ENCODE results near the gene ZC2HC1B.
"Not testable (repeated sequence)": the region's sequence is repeated elsewhere in the genome, so short reads cannot be mapped to it uniquely, and the experiment has no call there.

Gene ZC2HC1B

DNA sequence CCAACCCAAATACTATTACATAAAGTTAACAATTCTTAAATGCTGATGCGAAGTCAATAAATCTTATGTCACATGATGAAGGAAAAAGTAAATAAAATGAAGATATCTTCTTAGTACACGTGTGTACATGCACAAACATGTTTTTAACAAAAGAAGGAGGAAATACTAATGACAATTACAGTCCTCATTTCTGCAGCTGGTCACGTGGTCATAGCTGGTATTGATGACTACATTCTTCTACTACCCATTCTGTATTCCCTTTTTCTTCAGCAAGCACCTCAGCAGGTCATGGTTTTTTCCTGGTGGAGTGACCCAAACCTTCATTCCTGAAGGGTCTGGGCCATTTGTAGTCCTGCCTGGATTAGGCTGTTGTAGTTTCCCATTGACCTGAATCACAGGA lies 4.5 kb downstream of the ZC2HC1B start:
- in situ Hi-C loops (cut with MboI; ENCODE audit: low sequenced_read_pairs), result not testable (repeated sequence)

DNA sequence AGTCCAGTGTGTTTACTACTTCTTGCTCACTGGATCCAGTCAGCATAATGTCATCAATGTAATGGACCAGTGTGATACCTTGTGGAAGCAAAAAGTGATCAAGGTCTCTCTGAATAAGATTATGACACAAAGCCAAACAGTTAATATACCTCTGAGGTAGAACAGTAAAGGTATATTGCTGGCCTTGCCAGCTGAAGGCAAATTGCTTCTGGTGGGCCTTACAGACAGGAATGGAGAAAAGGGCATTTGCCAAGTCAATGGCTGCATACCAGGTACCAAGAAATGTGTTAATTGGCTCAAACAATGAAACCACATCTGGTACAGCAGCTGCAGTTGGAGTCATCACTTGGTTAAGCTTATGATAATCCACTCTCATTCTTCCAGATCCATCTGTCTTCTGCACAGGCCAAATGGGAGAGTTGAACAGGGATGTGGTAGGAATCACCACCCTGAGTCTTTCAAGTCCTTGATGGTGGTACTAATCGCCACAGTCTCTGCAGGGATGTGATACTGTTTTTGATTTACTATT lies 7.0 kb downstream of the ZC2HC1B start:
- in situ Hi-C loops (cut with MboI; ENCODE audit: low sequenced_read_pairs), result not testable (repeated sequence)

DNA sequence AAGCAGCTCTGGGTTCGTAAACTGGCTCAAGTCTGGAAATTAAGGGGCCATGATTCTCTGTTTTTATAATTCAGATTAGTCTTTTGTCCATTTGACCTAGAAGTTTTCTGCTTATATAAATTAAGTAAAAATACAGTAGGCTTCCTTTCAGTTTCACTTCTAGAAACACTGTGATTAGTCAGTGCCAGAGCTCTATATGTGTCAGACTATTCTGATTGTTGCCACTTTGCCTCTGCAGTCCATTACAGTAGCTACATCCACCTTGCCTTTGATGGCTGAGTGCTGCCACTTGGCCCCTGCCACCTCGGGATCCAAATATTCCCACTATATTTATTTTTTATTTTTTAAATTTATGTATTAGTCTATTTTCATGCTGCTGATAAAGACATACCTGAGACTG lies 7.9 kb downstream of the ZC2HC1B start:
- in situ Hi-C loops (cut with MboI; ENCODE audit: low sequenced_read_pairs), result no loop called here

DNA sequence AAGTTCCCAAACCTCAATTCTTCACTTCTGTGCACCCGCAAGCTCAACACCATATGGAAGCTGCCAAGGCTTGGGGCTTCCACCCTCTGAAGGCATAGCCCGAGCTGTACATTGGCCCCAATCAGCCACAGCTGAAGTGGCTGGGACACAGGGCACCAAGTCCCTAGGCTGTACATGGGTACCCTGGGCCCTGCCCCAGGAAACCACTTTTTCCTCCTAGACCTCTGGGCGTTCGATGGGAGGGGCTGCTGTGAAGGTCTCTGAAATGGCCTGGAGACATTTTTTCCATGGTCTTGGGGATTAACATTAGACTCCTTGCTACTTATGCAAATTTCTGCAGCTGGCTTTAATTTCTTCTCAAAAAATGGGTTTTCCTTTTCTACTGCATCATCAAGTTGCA lies 9.3 kb downstream of the ZC2HC1B start:
- in situ Hi-C loops (cut with MboI; ENCODE audit: low sequenced_read_pairs), result not testable (repeated sequence)

DNA sequence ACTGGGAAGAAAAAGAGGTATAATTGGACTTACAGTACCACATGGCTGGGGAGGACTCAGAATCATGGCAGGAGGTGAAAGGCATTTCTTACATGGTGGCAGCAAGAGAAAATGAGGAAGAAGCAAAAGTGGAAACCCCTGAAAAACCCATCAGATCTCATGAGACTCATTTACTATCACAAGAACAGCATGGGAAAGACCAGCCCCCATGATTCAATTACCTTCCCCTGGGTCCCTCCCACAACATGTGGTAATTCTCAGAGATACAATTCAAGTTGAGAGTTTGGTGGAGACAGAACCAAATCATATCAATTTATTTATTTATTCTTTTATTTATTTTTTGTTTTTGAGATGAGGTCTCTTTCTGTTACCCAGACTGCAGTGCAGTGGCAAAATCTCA lies 10.2 kb downstream of the ZC2HC1B start:
- in situ Hi-C loops (cut with MboI; ENCODE audit: low sequenced_read_pairs), result not testable (repeated sequence)

DNA sequence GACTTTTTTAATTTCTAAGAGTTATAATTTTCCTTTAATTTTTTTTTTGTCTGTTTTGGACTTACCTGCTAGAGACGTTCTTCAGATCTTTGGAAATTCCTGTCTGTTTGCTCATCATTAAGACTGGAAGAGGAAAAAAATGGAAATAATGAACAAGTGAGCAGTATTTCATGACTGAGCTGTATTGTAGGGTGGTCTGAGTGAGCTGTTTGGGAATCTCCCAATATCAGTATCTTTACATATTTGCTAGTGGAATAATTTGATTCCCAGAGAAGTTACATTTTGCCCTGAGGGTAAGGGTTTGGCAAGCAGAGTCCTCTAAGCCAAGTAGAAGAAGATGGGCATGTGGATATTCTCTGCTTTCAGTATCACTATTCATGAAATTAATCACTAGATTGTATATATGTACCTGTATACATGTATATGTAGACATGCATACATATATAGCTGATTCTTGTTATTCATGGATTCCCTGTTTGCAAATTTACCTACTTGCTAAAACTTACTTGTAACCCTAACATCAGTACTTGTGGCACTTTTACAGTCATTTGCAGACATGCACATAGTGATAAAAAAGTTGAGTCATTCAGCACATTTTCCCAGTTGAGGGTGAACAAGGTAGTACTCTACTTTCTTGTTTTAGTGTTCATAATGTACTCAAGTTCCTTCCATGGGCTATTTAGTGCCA lies 13.5 kb downstream of the ZC2HC1B start:
- in situ Hi-C loops (cut with MboI; ENCODE audit: low sequenced_read_pairs), result no loop called here

DNA sequence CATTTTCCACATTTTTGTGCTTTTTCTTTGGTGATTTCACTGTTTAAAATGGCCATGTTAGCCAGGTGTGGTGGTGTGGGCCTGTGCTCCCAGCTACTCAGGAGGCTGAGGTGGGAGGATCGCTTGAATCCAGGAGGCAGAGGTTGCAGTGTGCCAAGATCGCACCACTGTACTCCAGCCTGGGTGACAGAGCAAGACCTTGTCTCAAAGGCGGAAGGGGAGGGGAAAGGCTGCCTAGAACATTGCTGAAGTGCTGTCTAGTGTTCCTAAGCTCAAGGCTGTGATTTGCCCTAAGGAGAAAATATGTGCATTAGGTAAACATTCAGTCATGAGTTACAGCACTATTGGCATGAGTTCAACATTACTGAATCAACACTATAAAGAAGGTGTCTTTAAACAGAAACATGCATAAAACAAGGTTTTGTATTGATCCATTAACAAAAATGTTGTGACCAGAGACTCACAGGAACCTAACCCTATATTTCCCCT lies 14.0 kb downstream of the ZC2HC1B start:
- in situ Hi-C loops (cut with MboI; ENCODE audit: low sequenced_read_pairs), result no loop called here

DNA sequence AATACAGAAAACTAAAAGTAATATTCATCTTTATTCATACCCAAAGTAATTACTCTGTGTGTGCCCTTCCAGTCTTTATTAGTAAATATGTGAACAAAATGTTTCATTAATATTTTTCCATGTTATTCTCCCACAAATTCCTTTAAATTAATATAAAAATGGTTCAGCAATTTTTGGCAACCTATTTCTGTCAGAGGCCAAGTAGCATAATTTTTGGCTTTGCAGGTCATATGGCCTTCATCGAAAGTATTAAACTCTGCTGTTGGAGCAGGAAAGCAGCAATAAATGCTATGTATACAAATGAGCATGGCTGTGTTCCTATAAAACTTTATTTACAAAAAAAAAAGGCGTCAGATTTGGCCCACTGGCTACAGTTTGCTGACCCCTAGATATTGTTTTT lies 16.1 kb downstream of the ZC2HC1B start:
- in situ Hi-C loops (cut with MboI; ENCODE audit: low sequenced_read_pairs), result no loop called here

DNA sequence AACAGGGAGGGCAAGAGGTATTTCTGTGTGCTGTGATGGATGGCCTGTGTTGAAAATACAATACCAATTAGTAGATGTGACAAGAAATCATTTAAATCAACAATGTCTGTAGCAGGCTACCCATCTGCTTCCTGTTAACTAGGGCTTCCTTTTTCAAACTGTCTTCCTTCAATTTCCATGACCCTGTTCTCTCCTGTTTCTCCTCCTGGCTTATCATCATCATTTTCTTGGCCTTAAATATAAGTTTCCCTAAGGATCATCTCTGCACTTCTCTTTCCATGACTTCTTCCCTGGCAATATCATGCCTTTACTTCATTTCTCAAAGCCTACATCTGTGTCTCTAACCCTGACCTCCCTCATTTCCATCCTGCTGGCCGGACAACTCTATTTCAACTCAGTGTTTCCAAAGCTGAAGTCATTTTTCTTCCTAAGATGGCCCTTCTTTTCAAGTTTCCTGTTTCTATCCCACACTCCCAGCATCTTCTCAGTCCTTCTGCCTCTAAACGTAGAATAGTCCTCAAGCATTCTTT lies 18.2 kb downstream of the ZC2HC1B start:
- in situ Hi-C loops (cut with MboI; ENCODE audit: low sequenced_read_pairs), result no loop called here

DNA sequence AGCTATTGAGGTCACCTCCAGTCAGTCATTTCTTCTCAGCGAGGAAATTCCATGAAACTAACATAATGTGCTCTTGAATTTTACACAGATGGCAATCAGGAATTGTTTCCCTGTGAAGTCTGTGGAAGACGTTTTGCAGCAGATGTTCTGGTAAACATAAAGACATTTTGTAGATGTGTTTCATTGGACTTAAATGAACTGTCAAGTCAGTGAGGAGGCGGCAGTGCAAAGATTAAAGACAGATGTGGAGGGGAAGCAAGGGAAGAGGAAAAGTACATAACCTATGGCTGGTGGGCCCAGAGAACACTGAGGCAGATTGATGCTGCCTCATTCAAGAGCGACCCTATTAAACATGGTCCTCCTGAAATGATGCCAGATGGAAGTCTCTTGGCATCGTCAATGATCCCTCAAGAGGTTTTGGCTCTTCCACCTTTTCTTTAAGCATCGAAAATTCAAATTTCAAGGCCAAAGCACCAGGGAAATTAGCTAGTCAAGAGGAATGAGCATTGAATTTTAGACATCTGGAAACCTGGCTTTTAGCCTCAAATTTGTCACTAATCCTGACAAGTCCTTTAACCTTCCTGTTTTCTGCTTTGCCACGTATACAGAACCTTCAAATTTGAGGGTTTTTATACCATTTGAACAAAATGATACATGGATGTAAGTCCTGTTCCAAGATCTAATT lies 20.1 kb downstream of the ZC2HC1B start:
- in situ Hi-C loops (cut with MboI; ENCODE audit: low sequenced_read_pairs), result no loop called here

DNA sequence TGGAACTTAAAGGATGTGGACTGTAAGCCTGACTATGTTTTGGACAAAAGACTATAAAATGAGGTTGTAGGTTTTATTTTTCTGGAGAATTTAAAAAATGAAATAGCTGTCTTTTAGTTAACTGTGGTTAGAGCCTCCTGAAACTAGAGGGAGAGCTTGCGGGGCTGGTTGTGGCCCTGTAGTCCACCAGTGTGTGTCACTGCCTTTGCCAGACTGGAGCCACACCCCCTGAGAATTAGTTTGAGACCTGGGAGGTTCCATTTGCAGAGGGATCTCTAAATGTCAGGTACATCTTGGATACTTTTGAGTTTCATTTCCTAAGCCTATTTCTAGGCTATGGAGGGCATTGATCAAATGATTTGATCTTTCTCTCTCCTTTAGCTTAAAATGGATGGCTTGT lies 20.8 kb downstream of the ZC2HC1B start:
- in situ Hi-C loops (cut with MboI; ENCODE audit: low sequenced_read_pairs), result no loop called here

DNA sequence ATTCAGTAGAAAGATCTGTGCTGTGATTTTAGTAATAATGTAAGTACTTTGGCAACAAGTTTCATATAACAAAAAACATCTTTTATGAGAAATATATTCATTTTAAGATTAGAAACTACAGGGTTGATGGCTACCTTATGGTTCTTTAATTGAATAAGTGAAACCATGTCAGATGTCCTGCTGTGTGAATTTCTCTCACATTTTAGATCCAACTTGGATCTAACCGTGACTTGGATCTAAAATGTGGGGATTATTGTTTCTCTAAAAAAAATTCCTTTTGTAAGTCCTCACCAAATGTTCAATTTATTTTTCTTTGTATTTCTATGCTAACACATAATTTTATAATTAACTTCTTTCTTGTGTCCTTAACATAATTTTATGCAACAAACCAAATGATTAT lies 30.4 kb downstream of the ZC2HC1B start:
- in situ Hi-C loops (cut with MboI; ENCODE audit: low sequenced_read_pairs), result no loop called here

DNA sequence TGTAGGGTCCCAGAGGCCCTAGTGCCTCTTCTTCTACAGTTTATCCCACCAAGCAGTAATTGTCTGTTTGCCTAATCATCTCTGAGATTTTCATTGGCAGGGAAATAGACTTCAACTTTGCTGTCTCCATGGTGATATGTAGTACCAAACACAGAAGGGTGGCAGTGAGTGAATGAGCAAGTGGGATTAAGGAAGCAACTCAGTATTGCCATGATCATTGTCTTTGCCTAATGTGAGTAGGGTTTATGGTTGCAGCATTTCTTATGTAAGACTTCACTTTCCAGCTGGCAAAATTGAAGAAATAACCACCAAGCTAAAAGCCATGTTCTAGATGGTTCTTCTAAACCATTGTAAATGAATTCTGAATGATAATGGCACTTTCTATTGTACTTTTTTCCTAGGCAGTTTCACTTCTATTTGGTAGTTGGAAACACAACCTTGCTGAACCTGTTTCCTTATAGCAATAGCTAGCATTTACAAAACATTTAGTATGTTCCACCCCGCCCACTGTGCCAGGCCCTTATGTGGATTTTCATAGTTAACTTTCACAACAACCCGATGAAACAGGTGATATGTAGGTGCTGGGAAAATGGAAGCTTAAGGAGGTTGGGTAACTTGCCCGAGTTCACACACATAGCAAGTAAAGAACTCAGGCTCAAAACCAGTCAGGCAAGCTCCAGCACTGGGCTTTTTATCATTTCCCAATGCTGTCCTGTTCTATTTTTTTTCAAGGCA lies 32.0 kb downstream of the ZC2HC1B start:
- in situ Hi-C loops (cut with MboI; ENCODE audit: low sequenced_read_pairs), result no loop called here

DNA sequence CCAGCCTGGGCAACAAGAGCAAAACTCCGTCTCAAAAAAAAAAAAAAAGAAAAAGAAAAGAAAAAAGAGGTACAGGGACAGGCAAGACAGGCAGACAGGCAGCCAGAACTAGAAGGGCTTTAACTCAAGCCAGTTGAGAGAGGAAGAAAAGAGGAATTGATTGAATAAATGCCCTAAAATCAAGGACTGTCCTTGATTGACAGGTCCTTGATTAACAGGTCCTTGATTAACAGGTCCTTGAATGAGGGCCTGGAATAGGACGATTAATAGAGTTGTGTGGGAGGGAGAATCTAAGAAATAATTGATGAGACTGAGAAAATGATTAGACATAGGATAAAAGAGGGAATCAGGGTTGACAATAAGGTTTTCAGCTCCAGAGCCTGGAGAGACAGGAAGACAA lies 36.1 kb downstream of the ZC2HC1B start:
- in situ Hi-C loops (cut with MboI; ENCODE audit: low sequenced_read_pairs), result no loop called here

DNA sequence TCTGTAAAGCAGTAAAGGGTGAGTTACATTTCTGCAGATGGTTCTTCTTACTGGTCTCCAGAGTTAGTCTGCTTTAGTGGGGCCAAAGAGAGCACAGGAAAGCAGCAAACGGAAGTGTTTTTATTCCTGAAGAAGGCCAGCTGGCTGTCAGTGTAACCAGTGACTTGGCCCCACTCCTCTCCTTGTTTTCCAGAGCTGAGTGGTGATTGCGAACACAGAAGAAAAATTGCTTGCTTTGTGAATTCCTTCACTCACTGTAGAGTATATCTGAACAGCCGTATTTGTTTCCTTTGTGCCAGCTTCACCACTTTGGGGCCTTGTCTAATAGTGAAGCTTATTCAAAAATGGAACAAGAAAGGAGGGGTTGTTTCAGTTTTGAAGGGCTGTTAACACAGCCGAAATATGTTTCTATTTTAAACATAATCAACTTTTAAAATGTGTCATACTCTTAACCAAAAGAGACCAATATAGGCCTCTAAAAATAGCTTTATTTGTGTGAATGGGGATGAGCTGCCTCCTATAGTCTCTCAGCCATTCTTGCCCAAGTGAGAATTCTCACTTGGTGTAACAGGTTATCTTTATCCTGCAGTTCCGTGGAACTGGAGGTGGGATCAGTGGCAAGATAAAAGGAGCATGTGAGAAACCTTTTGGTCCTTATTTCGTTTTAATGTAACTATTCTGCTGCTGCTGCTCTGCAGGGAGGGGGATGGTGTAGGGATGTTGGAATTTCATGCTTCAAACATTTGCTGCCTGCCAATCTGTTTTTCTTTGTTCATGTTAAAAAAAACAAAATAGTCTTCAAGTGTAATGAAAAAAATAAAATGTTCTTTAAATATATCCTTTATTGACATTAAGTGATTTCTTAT lies 37.8 kb downstream of the ZC2HC1B start:
- in situ Hi-C loops (cut with MboI; ENCODE audit: low sequenced_read_pairs), result no loop called here

DNA sequence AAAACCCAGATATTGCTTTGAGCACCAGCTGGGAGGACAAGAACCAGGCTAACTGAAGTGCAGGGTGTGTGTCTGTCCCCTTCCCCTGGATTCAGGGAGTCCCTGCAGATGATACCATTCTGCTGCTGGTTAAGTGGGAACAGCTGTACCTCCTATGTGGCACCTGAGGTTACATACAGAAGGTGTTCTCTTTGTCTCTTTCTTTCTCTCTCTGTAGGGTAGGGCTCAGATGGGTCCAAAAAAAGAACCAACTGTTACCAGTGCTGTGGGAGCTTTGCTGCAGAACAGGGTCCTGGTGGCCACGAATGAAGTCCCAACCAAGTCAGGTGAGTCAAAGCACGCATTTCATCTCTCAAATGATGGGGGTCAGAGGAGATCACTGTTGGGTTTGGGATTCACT lies 38.6 kb downstream of the ZC2HC1B start:
- in situ Hi-C loops (cut with MboI; ENCODE audit: low sequenced_read_pairs), result no loop called here

DNA sequence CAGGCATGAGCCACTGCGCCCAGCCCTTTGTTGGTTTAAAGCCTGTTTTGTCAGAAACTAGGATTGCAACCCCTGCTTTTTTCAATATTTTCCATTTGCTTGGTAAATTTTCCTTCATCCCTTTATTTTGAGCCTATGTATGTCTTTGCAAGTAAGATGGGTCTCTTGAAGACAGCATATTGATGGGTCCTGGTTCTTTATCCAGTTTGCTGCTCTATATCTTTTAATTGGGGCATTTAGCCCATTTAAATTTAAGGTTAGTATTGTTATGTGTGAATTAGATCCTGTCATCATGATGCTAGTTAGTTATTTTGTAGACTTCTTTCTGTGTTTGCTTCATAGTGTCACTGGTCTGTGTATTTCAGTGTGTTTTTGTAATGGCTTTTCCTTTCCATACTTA lies 46.8 kb downstream of the ZC2HC1B start:
- in situ Hi-C loops (cut with MboI; ENCODE audit: low sequenced_read_pairs), result no loop called here

DNA sequence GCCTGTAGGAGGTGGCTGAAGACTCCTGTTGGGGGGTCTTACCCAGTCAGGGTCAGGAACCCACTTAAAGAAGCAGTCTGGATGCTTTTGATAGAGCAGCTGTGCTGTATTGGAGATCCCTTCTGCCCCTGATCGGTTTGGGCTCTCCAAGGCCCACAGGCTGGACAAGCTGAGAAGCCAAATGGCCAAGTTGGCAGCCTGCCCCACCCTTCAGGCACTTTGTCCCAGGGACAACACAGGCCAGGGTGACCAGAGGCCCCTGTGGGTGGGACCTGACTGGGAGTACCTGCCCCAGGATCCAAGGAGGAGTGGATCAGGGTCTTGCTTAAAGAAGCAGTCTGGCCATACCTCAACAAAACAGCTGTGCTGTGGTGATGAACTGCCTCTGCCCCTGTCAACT lies 48.4 kb downstream of the ZC2HC1B start:
- in situ Hi-C loops (cut with MboI; ENCODE audit: low sequenced_read_pairs), result no loop called here

DNA sequence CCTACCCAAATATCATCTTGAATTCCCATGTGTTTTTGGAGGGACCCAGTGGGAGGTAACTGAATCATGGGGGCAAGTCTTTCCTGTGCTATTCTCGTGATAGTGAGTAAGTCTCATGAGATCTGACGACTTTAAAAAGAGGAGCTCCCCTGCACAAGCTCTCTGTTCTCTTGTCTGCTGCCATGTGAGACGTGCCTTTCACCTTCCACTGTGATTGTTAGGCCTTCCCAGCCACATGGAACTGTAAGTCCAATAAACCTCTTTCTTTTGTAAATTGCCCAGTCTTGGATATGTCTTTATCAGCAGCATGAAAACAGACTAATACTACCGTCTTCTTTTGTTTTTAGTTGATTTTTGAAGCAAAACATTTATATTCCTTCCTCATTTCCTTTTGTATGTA lies 52.8 kb downstream of the ZC2HC1B start:
- in situ Hi-C loops (cut with MboI; ENCODE audit: low sequenced_read_pairs), result not testable (repeated sequence)

DNA sequence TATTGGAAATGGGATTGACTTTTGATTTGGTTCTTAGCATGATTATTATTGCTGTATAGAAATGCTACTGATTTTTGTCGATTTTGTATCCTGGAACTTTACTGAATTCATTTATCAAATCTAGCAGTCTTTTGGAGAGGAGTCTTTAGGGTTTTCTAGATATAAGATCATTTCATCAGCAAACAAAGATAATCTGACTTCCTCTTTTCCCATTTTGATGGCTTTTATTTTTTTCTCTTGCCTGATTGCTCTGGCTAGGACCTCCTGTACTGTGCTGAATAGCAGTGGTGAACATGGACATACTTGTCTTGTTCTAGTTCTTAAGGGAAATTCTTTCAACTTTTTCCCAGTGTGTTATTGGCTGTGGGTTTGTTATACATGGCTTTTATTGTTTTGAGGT lies 64.6 kb downstream of the ZC2HC1B start:
- in situ Hi-C loops (cut with MboI; ENCODE audit: low sequenced_read_pairs), result no loop called here

DNA sequence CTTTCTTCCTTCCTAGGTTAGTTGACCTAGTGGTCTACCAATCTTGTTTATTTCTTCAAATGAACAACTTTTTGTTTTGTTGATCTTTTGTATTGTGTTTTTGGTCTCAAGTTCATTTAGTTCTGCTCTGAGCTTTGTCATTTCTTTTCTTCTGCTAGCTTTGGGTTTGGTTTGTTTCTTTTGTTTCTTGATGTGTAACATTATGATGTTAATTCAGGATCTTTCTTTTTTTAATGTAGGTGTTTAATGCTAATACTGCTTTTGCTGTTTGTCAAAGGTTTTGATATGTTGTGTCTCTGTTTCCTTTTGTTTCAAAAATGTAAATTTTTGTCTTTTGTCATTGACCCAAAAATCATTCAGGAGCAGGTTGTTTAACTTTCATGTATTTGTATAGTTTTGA lies 65.7 kb downstream of the ZC2HC1B start:
- in situ Hi-C loops (cut with MboI; ENCODE audit: low sequenced_read_pairs), result no loop called here
